GM23248 (cell line): ENCODE data around the gene ZMIZ1.

Source experiments
- EZH2 ChIP-seq: fragments of 200-600 bp; sonication (generic); IDR thresholded peaks from 2 replicates; pipeline ENCODE4 v1.6.1; 2018; ENCODE audit warnings: antibody characterized with exemption, mild to moderate bottlenecking; ENCODE audit not compliant: insufficient read depth, poor library complexity, severe bottlenecking
- EZH2phosphoT487 ChIP-seq: fragments of 200-600 bp; sonication (generic); IDR thresholded peaks from 2 replicates; pipeline ENCODE4 v1.6.1; 2018; ENCODE audit warnings: antibody characterized with exemption, moderate library complexity, mild to moderate bottlenecking, low read depth; ENCODE audit not compliant: insufficient read depth

- TF ChIP-seq EZH2 (no peak), EZH2phosphoT487 (no peak)
Observed at GRCh38 chr10:79069325-79070080, 737 bp downstream of the ZMIZ1 start.
